Activated CD8-positive, alpha-beta T cell treated with anti-CD3 and anti-CD28 coated beads for 36 hours (primary cell): ENCODE measurements around the gene IDUA. TPM values are rescaled to one million over a fixed set of nuclear protein-coding genes. Genes with fewer than 3 reads are reported as not detected.

Experiments used
- ATAC-seq: fragments of 200-7000 bp; cut with Tn5 transposase; one replicate; pipeline ENCODE4 v1.10.0; 2021; ENCODE audit warnings: mild to moderate bottlenecking, moderate library complexity
- CTCF ChIA-PET: fragments of 350-600 bp; sonication (Branson Sonifier 250); formaldehyde crosslinking; loops from one replicate; lab custom pipeline; 2021; ENCODE audit warnings: antibody characterized with exemption; lab: Charles Lee
- POLR2A ChIA-PET: fragments of 350-600 bp; sonication (Branson Sonifier 250); formaldehyde crosslinking; loops from one replicate; lab custom pipeline; 2021; ENCODE audit warnings: antibody characterized with exemption; lab: Charles Lee
- DNase-seq: peaks from one replicate; pipeline ENCODE4 v3.0.0-alpha.2; 2020
- H3K27ac Mint-ChIP-seq: one replicate; pipeline ENCODE4 v1.8.0; 2021; ENCODE audit warnings: mild to moderate bottlenecking, mixed read lengths
- H3K27me3 Mint-ChIP-seq: one replicate; pipeline ENCODE4 v1.8.0; 2021; ENCODE audit warnings: mixed read lengths
- H3K36me3 Mint-ChIP-seq: one replicate; pipeline ENCODE4 v1.8.0; 2021; ENCODE audit warnings: low read depth, mixed read lengths
- H3K4me1 Mint-ChIP-seq: one replicate; pipeline ENCODE4 v1.8.0; 2021; ENCODE audit warnings: low read depth, mixed read lengths
- H3K4me3 Mint-ChIP-seq: one replicate; pipeline ENCODE4 v1.8.0; 2021; ENCODE audit warnings: mild to moderate bottlenecking, moderate library complexity, mixed read lengths
- H3K9me3 Mint-ChIP-seq: one replicate; pipeline ENCODE4 v1.8.0; 2021; ENCODE audit warnings: mixed read lengths
- CTCF ChIP-seq: fragments of 200-600 bp; IDR thresholded peaks from one replicate; pipeline ENCODE4 v1.8.0; 2022; ENCODE audit warnings: antibody characterized with exemption, mild to moderate bottlenecking
- intact Hi-C: fragments of 100-400 bp; cut with micrococcal nuclease; formaldehyde crosslinking; loops from one replicate; pipeline ENCODE4 v1.10.0; 2022
- total RNA-seq, 2 experiments: library from RNA; stranded (reverse); gene quantifications; one replicate each; pipeline ENCODE4 v1.2.3, GENCODE V29; 2021

Gene IDUA
- total RNA-seq, 2 experiments from 2014 or later: 4.8 to 5.4 TPM

GRCh38 chr4:989722-990471 lies 3.1 kb downstream of the IDUA start:
- Mint-ChIP-seq H3K4me3 (no peak overlapping the region), H3K36me3 (no peaks in the 10 kb centered on the region), H3K27me3 (no peaks in the 10 kb centered on the region), H3K27ac (no peak overlapping the region), H3K4me1 (peaks cover 19% of the 10 kb centered on the region), H3K9me3 (no peaks in the 10 kb centered on the region)
- no peak for TF ChIP-seq CTCF
- ChIA-PET CTCF (no interaction called here), POLR2A (no interaction called here)
- ATAC-seq (no peak), DNase-seq (no peak)
- intact Hi-C loops: loop anchor here (5.0 kb wide), 1 partner anchor 58 kb away; the partner anchor contains the start of genes GAK and TMEM175

- ATAC-seq (no peak), DNase-seq (no peak)
- no peak overlapping the region for H3K27ac Mint-ChIP-seq
- ChIA-PET POLR2A (interaction anchor here (1.0 kb wide), 1 partner anchor 59 kb away, joined by 3 read pairs; the partner anchor contains the start of genes GAK and TMEM175), CTCF (no interaction called here)
- intact Hi-C loops: no loop called here
- no peak for TF ChIP-seq CTCF
- H3K9me3 Mint-ChIP-seq: no peaks in the 10 kb centered on the region
- no peaks in the 10 kb centered on the region for H3K36me3 Mint-ChIP-seq
- H3K4me1 Mint-ChIP-seq: peaks cover 11% of the 10 kb centered on the region
- H3K27me3 Mint-ChIP-seq: no peaks in the 10 kb centered on the region
- H3K4me3 Mint-ChIP-seq: no peak overlapping the region
These were observed 4.0 kb downstream of the IDUA start for GRCh38 chr4:990746-991367.

GRCh38 chr4:991451-992296 lies 4.8 kb downstream of the IDUA start:
- ChIA-PET CTCF (no interaction called here), POLR2A (interaction anchor here (1.0 kb wide), 1 partner anchor 59 kb away, joined by 3 read pairs; the partner anchor contains the start of genes GAK and TMEM175)
- Mint-ChIP-seq H3K4me1 (peaks cover 9% of the 10 kb centered on the region), H3K4me3 (no peak overlapping the region), H3K9me3 (no peaks in the 10 kb centered on the region), H3K27me3 (no peaks in the 10 kb centered on the region), H3K27ac (no peak overlapping the region), H3K36me3 (no peaks in the 10 kb centered on the region)
- no peak for ATAC-seq
- TF ChIP-seq CTCF: no peak
- DNase-seq: no peak
- intact Hi-C loops: no loop called here

GRCh38 chr4:992297-993110 lies 5.7 kb downstream of the IDUA start:
- peaks cover 7% of the 10 kb centered on the region for H3K4me1 Mint-ChIP-seq
- TF ChIP-seq CTCF: no peak
- POLR2A ChIA-PET: no interaction called here
- DNase-seq (no peak), ATAC-seq (no peak)
- intact Hi-C loops: no loop called here
- H3K36me3 Mint-ChIP-seq: no peaks in the 10 kb centered on the region
- CTCF ChIA-PET: no interaction called here
- no peaks in the 10 kb centered on the region for H3K9me3 Mint-ChIP-seq
- no peaks in the 10 kb centered on the region for H3K27me3 Mint-ChIP-seq
- no peak overlapping the region for H3K27ac Mint-ChIP-seq
- no peak overlapping the region for H3K4me3 Mint-ChIP-seq
